HG03060 (cell line): Measurements from ENCODE around the gene PYCR2.

Source experiments
- ATAC-seq: cut with Tn5 transposase; IDR thresholded peaks from one replicate; pipeline ENCODE4 v1.9.1; 2021; ENCODE audit warnings: low read depth, moderate number of reproducible peaks; ENCODE audit not compliant: unreplicated experiment

The PYCR2 gene

GRCh38 chr1:225921734-225922709 is 2.0 kb downstream of the PYCR2 start:
- ATAC-seq = no peak

GRCh38 chr1:225919906-225920305 is 4.1 kb downstream of the PYCR2 start:
- ATAC-seq = no peak

- no peak for ATAC-seq
Measured at GRCh38 chr1:225918280-225918679, 5.8 kb downstream of the PYCR2 start.

GRCh38 chr1:225917536-225917935 is 6.5 kb downstream of the PYCR2 start:
- no peak for ATAC-seq

- ATAC-seq = no peak
Measured at GRCh38 chr1:225917101-225917500, 6.9 kb downstream of the PYCR2 start.

- ATAC-seq = no peak
Measured at GRCh38 chr1:225915538-225915991, 8.5 kb downstream of the PYCR2 start.

GRCh38 chr1:225914947-225915346 is 9.1 kb downstream of the PYCR2 start:
- ATAC-seq = no peak

- no peak for ATAC-seq
Measured at GRCh38 chr1:225914391-225914790, 9.7 kb downstream of the PYCR2 start.

GRCh38 chr1:225911191-225912130 is 12.6 kb downstream of the PYCR2 start:
- no peak for ATAC-seq

- ATAC-seq = no peak
Measured at GRCh38 chr1:225909477-225909876, 14.6 kb downstream of the PYCR2 start.

- no peak for ATAC-seq
Measured at GRCh38 chr1:225908773-225909172, 15.3 kb downstream of the PYCR2 start.

GRCh38 chr1:225908013-225908640 is 15.9 kb downstream of the PYCR2 start:
- ATAC-seq = no peak

- ATAC-seq = no peak
Measured at GRCh38 chr1:225907341-225907740, 16.7 kb downstream of the PYCR2 start.

GRCh38 chr1:225906467-225906866 is 17.6 kb downstream of the PYCR2 start:
- no peak for ATAC-seq

GRCh38 chr1:225903623-225904022 is 20.4 kb downstream of the PYCR2 start:
- ATAC-seq = no peak

- no peak for ATAC-seq
Measured at GRCh38 chr1:225899044-225899925, 24.8 kb downstream of the PYCR2 start.

- no peak for ATAC-seq
Measured at GRCh38 chr1:225897595-225898514, 26.2 kb downstream of the PYCR2 start.

GRCh38 chr1:225896937-225897549 is 27.0 kb downstream of the PYCR2 start:
- ATAC-seq = peak; percentile 100
